RKO (cell line): Measurements from ENCODE around the gene LARP4B.

Experiments
- DNase-seq: peaks from one replicate; pipeline ENCODE4 v3.0.0-alpha.2; 2016; ENCODE audit warnings: low spot score

LARP4B gene

GRCh38 chr10:924524-924859 is 7.0 kb downstream of the LARP4B start:
- no peak for DNase-seq

DNA sequence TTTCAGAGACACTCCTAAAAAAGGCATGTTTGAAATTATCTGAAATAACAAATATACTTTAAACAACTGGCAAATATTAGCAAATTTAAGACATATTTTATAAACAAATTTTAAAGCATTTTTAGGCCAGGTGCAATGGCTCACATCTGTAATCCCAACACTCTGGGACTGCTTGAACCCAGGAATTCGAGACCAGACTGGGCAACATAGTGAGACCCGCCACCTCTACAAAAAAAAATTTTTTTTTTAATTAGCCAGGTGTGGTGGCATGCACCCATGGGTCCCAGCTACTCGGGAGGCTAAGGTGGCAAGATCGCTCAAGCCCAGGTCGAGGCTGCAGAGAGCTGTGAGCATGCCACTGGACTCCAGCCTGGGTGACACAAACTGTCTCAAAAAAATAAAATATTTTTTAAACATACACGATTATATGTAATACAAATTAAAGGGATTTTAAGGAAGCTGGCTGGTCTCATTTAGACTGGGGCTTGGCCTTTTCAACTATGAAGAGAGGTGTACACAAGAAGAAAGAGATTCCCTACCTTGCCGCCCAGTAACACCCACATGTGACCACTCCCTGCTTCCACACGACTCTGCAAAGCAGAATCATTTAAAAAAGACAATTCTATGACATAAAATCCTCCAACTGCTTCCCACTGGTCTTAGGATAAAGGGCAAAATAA is 7.5 kb downstream of the LARP4B start:
- no peak for DNase-seq

DNA sequence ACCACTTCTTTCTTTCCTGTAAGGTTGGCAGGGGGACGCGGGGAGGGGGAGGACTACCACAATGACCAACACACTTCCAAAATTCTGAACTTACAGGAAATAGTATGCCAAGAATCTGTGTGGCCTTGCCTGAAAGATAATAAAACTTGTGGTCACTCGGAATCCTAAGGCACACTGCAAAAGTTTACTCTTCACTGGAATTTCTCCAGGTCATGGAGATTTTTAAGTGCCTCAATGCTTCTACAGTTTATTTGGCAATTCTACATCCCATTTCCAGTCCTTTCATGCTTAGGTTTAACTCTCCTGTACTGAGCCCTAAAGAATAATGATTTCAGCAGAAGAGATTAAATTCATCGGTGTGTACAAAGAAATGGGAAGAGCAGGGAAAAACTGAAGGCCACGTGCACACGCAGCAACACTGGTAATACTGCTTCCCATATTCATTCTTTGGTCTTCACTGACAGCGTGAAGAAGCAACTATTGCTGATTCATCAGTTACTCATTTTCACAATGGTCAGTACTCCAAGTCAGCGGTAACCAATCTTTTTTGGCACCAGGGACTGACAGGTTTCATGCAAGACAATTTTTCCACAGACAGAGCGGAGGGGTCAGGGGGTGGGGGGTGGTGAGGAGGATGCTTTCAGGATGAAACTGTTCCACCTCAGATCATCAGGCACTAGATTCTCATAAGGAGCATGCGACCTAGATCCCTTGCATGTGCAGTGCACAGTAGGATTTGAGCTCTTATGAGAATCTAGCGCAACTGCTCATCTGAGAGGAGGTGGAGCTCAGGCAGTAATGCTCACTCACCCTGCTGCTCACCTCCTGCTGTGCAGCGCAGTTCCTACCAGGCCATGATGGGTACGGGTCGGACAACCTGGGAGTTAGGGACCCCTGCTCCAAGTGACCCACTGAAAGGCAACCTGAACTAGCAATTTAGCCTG is 9.8 kb downstream of the LARP4B start:
- peak; percentile 75 for DNase-seq

- no peak for DNase-seq
Observed at GRCh38 chr10:920450-920849, 11.1 kb downstream of the LARP4B start.

- DNase-seq = no peak
Observed at GRCh38 chr10:919481-919880, 12.0 kb downstream of the LARP4B start.

- no peak for DNase-seq
Observed at GRCh38 chr10:917999-918398, 13.5 kb downstream of the LARP4B start.

DNA sequence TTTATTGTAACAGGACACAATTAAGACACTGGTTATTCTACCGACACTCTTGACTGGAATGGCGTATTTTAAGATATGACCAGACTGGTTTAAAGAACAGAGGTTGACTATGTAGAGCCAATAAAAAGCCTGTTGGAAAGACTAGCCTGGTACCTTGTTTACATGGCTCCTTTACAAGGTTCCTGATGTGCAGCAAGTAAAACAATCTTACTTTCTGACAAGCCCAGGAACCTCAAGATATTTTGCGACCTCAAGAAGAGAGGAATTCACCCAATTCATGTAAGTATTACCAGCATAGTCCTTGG is 14.1 kb downstream of the LARP4B start:
- DNase-seq = no peak

DNA sequence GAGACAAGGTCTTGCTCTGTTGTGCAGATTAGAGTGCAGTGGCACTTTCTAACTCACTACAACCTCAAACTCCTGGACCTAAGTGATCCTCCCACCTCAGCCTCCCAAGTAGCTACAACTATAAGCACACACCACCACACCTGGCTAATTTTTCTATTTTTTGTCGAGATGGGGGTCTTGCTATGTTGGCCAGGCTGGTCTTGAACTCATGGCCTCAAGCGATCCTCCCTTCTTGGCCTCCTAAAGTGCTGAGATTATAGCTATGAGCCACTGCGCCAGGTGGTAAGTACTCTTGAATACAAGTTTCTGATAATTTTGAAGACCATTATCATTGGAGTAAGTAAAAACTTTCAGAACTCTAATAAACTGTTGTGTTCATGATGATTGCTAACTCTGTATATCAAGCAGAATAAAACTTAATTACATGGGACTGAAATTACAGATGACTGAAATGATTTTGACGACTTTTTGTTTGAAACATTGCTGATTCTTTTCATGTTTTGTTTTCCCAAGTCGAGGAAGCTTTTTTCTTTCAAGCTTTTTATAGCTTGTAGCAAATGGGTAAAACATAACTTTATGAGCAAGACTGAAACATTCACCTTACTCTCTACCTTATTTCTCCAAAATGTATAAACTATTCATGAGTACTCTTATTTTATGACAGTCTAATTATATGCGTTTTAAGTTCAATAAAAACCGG is 14.6 kb downstream of the LARP4B start:
- no peak for DNase-seq

DNA sequence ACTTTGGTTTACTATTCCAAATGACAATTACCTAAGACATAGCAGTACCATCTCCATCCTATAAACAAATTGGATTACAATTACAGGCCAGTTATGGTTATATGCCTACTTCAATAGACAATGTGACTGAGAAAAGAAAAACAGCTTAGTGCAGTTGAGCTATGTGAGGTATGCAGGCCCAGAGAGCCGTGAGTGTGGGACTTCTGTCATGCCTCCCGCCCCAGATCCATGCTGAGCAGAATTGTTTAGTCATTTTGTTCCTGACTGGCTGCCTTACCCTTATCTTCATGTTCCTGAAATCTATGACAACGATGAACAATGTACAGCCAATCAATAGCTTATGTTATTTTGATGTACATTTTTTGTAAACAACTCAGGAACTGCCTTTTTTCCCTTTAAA is 21.7 kb downstream of the LARP4B start:
- DNase-seq = no peak

GRCh38 chr10:905972-906371 is 25.5 kb downstream of the LARP4B start:
- DNase-seq = no peak

DNA sequence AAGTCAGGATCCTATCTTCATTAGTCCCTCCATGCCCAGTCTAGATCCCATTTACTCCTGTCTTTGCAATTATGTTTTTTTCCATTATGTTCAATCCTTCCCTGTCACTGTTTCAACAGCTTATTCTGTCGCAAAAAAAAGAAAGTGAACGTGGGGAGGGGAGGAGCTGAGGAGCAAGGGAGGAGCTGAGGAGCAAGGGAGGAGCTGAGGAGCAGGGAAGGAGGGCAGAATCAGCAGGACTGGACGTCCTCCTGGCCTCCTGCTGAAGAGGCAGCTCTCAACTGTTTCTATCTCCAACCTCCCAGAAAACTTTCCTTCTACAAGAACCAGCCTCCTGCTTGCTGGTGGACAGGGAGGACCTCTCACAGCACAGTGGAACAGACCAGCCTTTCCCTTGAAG is 26.0 kb downstream of the LARP4B start:
- no peak for DNase-seq

DNA sequence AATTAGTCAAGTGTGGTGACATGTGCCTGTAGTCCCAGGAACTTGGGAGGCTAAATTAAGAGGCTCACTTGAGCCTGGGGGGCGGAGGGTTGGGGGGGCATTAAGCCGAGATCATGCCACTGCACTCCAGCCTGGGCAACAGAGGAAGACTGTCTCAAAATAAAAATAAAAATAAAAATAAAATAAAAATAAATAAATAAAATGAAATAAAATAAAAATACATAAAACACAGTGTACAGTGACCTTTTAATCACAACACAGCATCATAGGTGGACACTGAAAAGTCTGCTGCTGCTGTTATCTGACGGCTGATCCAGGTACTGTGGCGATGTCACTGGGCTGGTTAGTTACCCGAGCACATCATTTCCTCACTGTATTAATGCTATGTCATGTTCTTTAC is 27.1 kb downstream of the LARP4B start:
- DNase-seq = no peak

GRCh38 chr10:898141-898540 is 33.4 kb downstream of the LARP4B start:
- no peak for DNase-seq

DNA sequence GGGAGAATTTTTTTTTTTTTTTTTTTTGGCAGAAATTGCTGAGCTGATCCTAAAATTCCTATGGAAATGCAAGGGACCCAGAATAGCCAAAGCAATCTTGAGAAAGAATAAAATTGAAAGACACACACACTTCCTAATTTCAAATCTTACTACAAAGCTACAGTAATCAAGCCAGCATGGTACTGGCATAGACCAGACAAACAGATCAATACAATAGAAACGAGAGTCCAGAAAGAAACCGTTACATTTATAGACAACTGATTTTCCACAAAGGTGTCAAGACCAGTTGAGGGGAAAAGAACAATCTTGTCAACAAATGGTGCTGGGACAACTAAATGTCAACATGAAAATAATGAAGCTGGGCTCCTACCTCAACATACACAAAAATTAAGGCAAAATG is 34.5 kb downstream of the LARP4B start:
- no peak for DNase-seq

DNA sequence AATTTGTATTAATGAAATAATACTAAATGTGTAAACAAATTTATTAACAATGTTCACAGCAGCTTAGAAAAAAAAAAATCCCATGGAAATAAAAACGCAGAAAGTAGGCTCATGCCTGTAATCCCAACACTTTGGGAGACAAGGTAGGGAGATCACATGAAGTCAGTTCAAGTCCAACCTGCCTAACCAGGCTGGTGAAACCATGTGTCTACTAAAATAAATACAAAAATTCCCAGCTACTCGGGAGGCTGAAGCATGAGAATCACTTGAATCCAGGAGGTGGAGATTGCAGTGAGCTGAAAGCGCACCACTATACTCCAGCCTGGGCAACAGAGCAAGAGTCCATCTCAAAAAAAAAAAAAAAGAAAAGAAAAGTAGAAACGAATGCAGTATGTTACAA is 36.2 kb downstream of the LARP4B start:
- no peak for DNase-seq

- no peak for DNase-seq
Observed at GRCh38 chr10:878895-879294, 52.6 kb downstream of the LARP4B start.

DNA sequence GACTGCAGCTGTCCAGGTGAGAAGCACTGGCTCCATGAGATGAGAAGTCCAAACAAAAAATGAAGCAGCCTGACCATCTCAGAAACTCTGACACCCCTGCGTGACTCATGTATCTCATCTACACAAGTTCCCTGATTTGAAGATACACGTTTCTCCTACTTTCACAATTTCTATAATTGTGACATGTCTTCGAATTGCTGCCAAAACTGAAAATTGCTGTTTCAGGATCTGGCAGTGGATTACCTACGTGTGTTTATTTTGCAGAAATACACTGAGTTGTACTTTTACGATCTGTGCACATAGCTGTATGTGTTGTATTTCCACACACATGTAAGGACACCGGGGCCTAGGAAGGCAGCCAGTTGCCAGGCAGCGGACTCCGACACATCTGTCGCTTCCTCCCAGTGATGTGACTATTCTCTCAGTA is 53.2 kb downstream of the LARP4B start:
- DNase-seq = no peak

DNA sequence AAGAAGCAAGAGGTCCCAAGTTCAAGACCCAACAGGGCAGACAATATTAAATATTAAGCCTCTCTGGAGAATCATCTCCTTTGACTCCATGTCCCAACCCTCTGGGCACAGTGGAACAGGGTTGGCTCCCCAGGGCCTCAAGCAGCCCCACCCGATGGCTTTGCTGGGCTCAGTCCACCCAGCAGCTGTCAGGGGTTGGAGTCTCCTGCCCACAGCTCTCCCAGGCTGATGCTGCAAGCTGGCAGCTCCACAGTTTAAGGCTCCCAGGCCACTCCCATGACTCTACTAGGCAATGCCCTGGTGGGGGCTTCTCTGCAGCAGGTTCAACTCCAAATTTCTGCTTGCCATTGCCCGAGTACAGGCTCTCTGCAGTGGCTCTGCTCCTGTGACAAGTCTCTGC is 55.1 kb downstream of the LARP4B start:
- no peak for DNase-seq

DNA sequence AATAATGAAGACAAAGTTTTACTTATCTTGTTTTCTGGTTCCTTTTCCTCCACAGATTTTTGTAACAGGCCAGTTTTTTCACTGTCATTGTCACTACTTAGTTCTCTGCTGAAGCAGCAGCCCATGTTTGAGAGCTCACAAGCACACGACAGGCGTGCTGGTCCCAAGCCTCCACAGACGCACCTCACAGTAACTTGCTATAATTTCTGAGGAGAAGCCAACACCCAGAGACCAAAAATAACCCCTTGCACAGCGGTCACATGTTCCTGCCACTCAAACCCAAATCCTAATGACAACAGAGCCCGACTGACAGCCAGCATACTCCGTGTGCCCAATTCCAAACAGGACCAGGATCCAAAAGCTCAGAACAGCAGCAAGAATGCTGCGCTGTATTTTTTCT is 58.5 kb downstream of the LARP4B start:
- DNase-seq = no peak

DNA sequence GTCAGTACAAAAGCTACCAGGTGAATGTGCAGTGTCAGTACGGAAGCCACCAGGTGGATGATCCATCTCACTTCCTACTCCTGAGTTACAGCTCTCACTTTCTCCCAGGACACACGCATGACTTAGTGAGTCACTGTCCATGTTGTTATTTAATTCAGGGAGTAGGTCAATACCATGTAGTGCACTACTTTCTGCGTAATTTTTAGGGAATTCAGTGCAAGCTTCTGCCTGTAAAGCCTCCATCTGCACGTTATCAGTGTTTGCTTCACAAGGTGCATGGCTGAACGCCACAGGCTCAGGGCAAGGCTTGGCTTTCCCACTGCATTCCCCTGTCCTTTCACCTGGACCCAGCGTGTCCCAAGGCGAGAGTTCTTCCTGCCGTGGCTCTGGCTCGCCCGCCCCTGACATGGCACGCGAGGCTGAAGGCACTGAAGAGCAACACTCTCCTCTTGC is 59.5 kb downstream of the LARP4B start:
- no peak for DNase-seq

GRCh38 chr10:870564-871166 is 60.8 kb downstream of the LARP4B start:
- DNase-seq = no peak

GRCh38 chr10:869171-869570 is 62.3 kb downstream of the LARP4B start:
- DNase-seq = no peak

DNA sequence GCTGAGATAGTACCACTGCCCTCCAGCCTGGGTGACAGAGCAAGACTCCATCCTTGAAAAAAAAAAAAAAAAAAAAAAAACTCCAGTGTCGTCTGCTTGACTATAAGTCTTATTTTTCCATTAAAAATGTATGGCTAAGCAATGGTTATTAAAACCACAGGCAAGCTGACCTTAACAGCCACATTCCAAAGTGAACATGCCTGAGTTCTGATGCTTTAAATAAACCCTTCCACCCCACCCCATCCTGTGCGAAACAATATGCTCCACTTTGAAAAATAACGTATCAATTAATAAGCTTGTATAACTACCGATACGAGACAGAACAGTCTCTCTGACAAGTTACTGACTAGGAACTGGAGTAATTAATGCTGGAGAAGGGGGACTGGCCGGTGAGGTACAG is 63.7 kb downstream of the LARP4B start:
- no peak for DNase-seq
